NCI-H2227 (cell line): Measurements from ENCODE around the gene ACTR5.
A peak's percentile ranks its signal among the peaks of the same experiment; 100 is the strongest.
"Not testable (repeated sequence)": the region's sequence is repeated elsewhere in the genome, so short reads cannot be mapped to it uniquely, and the experiment has no call there.

Experiments
- DNase-seq: peaks from one replicate; lab custom pipeline; 2025; ENCODE audit not compliant: unreplicated experiment; lab: John Stamatoyannopoulos, UW

The ACTR5 gene

GRCh38 chr20:38804682-38805501, 56.6 kb downstream of the ACTR5 start:
- no peak for DNase-seq

- DNase-seq: peak; percentile 78
Measured at GRCh38 chr20:38805502-38805957, 57.3 kb downstream of the ACTR5 start, which contains the start of gene PPP1R16B. Gene PPP1R16B (plus strand): TSS chr20:38805697. CDS start chr20:38835926, 30,229 bp downstream.

GRCh38 chr20:38805958-38806854, 57.9 kb downstream of the ACTR5 start:
- DNase-seq: peak; percentile 61

GRCh38 chr20:38806855-38807655, 58.8 kb downstream of the ACTR5 start:
- peak; percentile 54 for DNase-seq

- no peak for DNase-seq
Measured at GRCh38 chr20:38809942-38810341, 61.7 kb downstream of the ACTR5 start.

GRCh38 chr20:38810926-38811630, 62.8 kb downstream of the ACTR5 start:
- no peak for DNase-seq

GRCh38 chr20:38811769-38812168, 63.5 kb downstream of the ACTR5 start:
- no peak for DNase-seq

- DNase-seq: no peak
Measured at GRCh38 chr20:38812182-38812581, 63.9 kb downstream of the ACTR5 start.

- no peak for DNase-seq
Measured at GRCh38 chr20:38812709-38813573, 64.7 kb downstream of the ACTR5 start.

GRCh38 chr20:38813574-38813962, 65.3 kb downstream of the ACTR5 start:
- DNase-seq: not testable (repeated sequence)

- DNase-seq: no peak
Measured at GRCh38 chr20:38815446-38815845, 67.2 kb downstream of the ACTR5 start.

- no peak for DNase-seq
Measured at GRCh38 chr20:38818113-38819065, 70.1 kb downstream of the ACTR5 start.
